HG03039 (cell line): ENCODE measurements around the gene PSG1.
"Not testable (repeated sequence)": the region's sequence is repeated elsewhere in the genome, so short reads cannot be mapped to it uniquely, and the experiment has no call there.

Experiments
- ATAC-seq: cut with Tn5 transposase; IDR thresholded peaks from one replicate; pipeline ENCODE4 v1.9.1; 2021; ENCODE audit warnings: mild to moderate bottlenecking, moderate library complexity; ENCODE audit not compliant: unreplicated experiment

PSG1 gene

GRCh38 chr19:42882010-42882409, 2.5 kb upstream of the PSG1 start:
- ATAC-seq: not testable (repeated sequence)

DNA sequence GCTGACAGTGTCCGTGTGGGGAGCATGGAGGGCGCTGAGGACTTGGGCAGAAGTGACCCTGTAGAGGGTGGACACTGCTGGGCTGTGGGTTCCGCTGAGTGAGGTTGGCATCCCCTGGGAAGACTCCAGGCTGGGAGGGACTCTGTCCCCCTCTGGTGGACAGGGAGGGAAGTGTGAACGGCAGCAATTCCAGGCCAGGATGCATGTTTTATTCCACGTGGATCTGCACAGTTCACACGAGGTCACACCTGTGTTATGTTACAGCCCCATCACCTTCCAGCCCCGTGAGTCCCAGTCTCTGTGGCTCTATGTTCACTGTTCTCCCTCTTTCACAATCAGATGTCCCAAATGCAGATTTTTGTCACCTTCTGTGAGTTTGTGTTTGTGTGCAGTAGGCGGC, 1.8 kb upstream of the PSG1 start:
- not testable (repeated sequence) for ATAC-seq

DNA sequence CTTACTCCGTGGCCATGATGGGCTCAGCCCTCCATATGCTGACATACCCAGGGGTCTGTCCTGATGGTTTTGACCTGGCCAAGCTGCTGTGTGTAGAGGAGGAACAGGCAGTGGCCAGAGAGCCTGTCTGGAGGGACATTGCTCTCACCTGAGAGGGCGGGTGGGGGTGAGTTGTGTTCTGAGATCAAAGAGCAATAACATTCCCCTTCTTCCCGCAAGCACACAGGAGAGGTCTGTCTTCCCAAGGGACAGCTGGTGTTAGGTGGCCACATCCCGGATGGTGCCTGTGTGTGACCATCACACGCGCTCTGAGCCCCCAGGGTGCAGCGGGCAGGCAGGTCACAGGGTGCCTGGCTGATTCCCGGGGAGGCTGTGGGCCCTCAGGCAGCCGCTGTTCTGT, 1.1 kb upstream of the PSG1 start:
- not testable (repeated sequence) for ATAC-seq

GRCh38 chr19:42876596-42876995, 2.9 kb downstream of the PSG1 start:
- not testable (repeated sequence) for ATAC-seq

DNA sequence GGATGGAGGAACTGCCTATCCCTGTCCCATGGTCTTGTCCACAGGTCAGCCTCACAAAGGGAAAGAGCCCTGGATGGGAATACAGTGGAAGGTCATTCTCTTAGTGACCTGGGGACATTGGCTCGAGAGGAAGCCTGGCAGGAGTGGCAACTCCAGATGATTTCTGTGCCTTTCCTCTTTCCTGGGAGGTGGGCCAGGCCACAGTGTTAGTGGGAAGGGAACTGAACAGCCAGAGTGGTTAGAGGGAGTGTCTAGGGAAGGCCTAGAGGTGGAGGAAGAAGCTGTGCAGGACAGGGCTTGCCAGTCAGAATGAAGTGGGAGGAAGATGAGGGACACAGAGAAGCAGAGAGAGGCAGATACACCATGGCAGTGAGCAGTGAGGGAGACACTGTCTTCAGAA, 3.6 kb downstream of the PSG1 start:
- ATAC-seq: not testable (repeated sequence)

GRCh38 chr19:42874901-42875813, 4.4 kb downstream of the PSG1 start:
- ATAC-seq: not testable (repeated sequence)

DNA sequence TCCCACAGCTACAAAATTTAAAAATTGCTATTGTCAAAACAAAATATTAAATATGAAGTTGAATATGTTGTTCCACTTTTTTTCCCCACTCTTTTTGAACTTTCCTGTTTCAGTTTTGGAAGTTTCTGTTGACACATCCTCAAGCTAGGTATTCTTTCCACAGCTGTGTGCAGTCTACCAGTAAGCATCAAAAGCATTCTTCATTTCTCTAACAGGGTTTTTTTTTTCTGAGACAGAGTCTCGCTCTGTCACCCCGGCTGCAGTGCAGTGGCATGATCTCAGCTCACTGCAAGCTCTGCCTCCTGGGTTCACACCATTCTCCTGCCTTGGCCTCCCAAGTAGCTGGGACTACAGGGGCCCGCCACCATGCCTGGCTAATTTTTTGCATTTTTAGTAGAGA, 5.4 kb downstream of the PSG1 start:
- ATAC-seq: not testable (repeated sequence)

DNA sequence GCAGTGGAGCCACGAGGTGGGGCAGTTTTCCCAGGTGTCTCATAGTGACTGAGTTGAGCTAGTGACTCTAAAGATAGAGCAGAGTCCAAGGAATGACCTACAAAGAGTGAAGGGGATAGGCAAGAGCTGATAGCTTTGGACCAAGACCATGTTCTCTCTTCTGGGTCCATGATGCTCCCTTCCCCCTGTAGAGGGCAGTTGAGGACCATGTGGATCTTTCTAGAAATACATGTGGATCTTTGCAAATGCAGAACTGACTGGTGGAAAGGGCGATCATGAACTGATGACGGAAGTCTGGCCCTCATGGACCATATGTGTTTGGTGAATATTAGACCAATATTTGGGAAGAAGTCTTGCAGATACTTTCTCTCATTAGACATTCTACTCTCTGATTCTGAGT, 6.9 kb downstream of the PSG1 start:
- no peak for ATAC-seq

DNA sequence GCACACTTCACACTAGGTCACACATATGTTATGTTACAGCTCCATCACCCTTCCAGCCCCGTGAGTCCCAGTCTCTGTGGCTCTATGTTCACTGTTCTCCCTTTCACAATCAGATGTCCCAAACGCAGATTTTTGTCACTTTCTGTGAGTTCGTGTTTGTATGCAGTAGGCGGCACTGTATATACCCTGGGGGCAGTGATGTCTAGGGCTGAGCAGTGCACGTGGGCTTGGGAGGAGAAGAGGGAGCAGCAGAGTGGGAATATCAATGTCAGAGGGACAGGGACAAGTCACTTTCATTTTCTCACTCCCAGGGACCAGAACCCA, 22.0 kb downstream of the PSG1 start:
- no peak for ATAC-seq

DNA sequence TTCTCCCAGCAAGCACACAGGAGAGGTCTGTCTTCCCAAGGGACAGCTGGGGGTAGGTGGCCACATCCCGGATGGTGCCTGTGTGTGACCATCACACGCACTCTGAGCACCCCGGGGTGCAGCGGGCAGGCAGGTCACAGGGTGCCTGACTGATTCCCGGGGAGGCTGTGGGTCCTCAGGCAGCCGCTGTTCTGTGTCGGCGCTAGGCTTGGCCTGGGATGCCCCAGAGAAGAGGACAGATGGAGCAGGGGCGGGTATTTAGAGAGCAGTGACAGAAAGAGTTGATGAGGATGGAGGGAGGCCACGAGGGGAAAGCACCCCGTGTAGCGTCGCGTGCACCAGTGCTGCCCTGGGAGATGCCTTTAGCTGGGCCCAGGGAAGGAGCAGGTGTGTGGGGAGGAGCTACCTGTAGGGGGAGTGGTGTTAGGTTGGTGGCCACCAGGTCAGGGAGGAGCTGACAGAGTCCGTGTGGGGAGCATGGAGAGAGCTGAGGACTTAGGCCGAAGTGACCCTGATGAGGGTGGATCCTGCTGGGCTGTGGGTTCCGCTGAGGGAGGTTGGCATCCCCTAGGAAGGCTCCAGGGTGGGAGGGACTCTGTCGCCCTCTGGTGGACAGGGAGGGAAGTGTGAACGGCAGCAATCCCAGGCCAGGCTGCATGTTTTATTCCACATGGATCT, 22.5 kb downstream of the PSG1 start:
- not testable (repeated sequence) for ATAC-seq

GRCh38 chr19:42854745-42855144, 24.8 kb downstream of the PSG1 start:
- not testable (repeated sequence) for ATAC-seq

- not testable (repeated sequence) for ATAC-seq
Observed at GRCh38 chr19:42853231-42853630, 26.3 kb downstream of the PSG1 start.

DNA sequence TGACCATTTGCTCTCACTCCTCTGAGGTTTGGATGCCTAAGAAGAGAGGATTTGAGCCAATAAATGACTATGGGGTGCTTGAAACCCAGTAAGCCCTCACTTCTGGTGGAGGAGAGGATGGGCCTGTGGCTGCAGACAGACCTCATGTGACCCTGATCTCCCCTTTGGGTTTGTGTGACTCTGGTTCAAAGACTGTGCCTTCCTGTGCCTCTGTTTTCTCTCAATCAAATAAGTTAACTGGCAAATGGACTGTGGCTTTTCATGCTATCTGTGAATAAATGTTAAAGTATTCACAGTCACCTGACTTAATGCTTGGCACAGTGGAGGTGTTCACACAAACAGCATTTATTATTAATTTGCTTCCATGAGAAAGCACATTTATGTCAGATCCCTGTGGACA, 26.7 kb downstream of the PSG1 start:
- not testable (repeated sequence) for ATAC-seq

DNA sequence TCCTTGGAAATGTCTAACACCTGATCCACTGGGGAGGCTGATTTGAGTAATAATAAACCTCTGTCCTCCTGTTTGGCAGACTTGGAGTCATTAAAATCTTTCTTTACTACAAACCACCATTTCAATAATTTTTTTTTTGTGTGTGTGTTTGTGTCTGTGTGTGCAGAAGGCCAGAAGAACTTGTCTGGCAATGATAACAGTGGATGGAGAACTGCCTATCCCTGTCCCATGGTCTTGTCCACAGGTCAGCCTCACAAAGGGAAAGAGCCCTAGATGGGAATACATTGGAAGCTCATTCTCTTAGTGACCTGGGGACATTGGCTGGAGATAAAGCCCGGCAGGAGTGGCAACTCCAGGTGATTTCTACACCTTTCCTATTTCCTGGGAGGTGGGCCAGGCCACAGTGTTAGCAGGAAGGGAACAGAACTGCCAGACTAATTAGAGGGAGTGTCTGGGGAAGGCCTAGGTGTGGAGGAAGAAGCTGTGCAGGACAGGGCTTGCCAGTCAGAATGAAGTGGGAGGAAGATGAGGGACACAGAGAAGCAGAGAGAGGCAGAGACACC, 27.7 kb downstream of the PSG1 start:
- not testable (repeated sequence) for ATAC-seq

DNA sequence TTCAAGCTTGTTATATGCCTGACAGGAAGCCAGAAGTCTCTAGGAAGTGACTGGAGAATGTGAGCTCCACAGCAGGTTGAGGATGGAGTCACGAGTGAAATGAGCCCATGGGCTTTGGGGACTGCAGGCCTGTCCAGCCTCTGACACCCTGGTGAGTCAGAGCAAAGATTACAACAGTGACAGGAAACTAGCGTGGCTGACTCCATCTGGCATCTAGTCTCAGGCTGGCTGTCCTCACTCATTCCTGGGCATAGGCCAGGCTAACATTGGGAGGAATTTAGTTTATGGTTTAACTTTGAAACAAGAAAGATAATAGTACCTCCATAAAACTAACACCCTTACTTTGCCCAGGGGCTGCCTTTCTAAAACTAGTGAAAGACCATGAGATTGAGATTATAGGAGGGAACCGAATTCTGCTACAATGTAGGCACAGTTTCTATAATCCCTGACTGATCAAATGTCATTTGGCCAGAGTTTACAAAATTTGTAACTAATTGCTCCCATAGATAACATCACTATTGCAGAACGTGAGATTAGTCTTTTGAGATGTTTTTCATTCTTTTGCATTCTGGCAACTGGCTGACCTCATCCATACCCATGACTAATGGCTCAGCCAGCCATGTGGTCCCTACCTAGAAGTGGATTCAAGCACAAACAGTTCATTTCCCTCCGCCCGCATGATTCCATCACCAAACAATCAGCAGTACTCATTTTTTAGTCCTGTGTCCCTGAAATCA, 28.4 kb downstream of the PSG1 start:
- no peak for ATAC-seq

GRCh38 chr19:42846597-42846996, 32.9 kb downstream of the PSG1 start:
- no peak for ATAC-seq

GRCh38 chr19:42843631-42844030, 35.9 kb downstream of the PSG1 start:
- ATAC-seq: not testable (repeated sequence)

- ATAC-seq: not testable (repeated sequence)
Observed at GRCh38 chr19:42832746-42833442, 46.6 kb downstream of the PSG1 start.

GRCh38 chr19:42832023-42832680, 47.4 kb downstream of the PSG1 start:
- ATAC-seq: not testable (repeated sequence)
